ENCODE data around the gene MRC2.

The MRC2 gene

GRCh38 chr17:62727916-62728672, 100.6 kb downstream of the MRC2 start:
- no CpG with 5 or more reads among the region's 6 CpGs for WGBS (ENCODE audit: extremely low coverage, insufficient coverage, low lambda C conversion rate)
- H4K5ac ChIP-seq (ENCODE audit: low read length) = no peak overlapping the region
- H3K4me1 ChIP-seq (ENCODE audit: control insufficient read depth, low read depth, low read length) = no peaks in the 10 kb centered on the region
- no peak overlapping the region for H3K4me3 ChIP-seq (ENCODE audit: low read length)
- H2BK120ac ChIP-seq (ENCODE audit: low read depth, low read length) = no peak overlapping the region
- H3K79me2 ChIP-seq (ENCODE audit: control insufficient read depth, insufficient read depth, low read length) = no peaks in the 10 kb centered on the region
- no peak overlapping the region for H3K9ac ChIP-seq (ENCODE audit: low read length)
- H2BK15ac ChIP-seq (replicated peaks; ENCODE audit: low read depth) = no peak overlapping the region
- H3K18ac ChIP-seq (ENCODE audit: low read length) = no peak overlapping the region
- H3K27ac ChIP-seq (ENCODE audit: low read depth, low read length) = no peak overlapping the region
- no peak overlapping the region for H2AK5ac ChIP-seq (ENCODE audit: low read length)
- no peak overlapping the region for H2BK5ac ChIP-seq (ENCODE audit: low read length)
- H3K36me3 ChIP-seq (ENCODE audit: control insufficient read depth, insufficient read depth, low read length) = no peaks in the 10 kb centered on the region
- H3K56ac ChIP-seq (ENCODE audit: low read length) = no peak overlapping the region
- H3K4me2 ChIP-seq (ENCODE audit: low read length) = no peak overlapping the region
- no peak overlapping the region for H3K4ac ChIP-seq (ENCODE audit: low read depth, low read length)
- H3K27me3 ChIP-seq (ENCODE audit: insufficient read depth, low read length, poor library complexity) = no peaks in the 10 kb centered on the region
- DNase-seq = peak; percentile 51
- no peak overlapping the region for H4K8ac ChIP-seq (ENCODE audit: low read depth, low read length)
- H3K23ac ChIP-seq (ENCODE audit: low read length) = no peak overlapping the region
- no peaks in the 10 kb centered on the region for H3K79me1 ChIP-seq (ENCODE audit: low read length)

- Histone ChIP-seq H3K79me2 (ENCODE audit: control insufficient read depth, insufficient read depth, low read length) (no peaks in the 10 kb centered on the region), H2BK15ac (replicated peaks; ENCODE audit: low read depth) (no peak overlapping the region), H3K27me3 (ENCODE audit: insufficient read depth, low read length, poor library complexity) (no peaks in the 10 kb centered on the region), H3K4me2 (ENCODE audit: low read length) (no peak overlapping the region), H3K27ac (ENCODE audit: low read depth, low read length) (no peak overlapping the region), H3K23ac (ENCODE audit: low read length) (no peak overlapping the region), H3K56ac (ENCODE audit: low read length) (no peak overlapping the region), H2AK5ac (ENCODE audit: low read length) (no peak overlapping the region), H4K5ac (ENCODE audit: low read length) (no peak overlapping the region), H3K4ac (ENCODE audit: low read depth, low read length) (no peak overlapping the region), H3K18ac (ENCODE audit: low read length) (no peak overlapping the region), H3K36me3 (ENCODE audit: control insufficient read depth, insufficient read depth, low read length) (no peaks in the 10 kb centered on the region), H3K79me1 (ENCODE audit: low read length) (no peaks in the 10 kb centered on the region), H2BK5ac (ENCODE audit: low read length) (no peak overlapping the region), H2BK120ac (ENCODE audit: low read depth, low read length) (no peak overlapping the region), H3K4me3 (ENCODE audit: low read length) (no peak overlapping the region), H3K9ac (ENCODE audit: low read length) (no peak overlapping the region), H3K4me1 (ENCODE audit: control insufficient read depth, low read depth, low read length) (no peaks in the 10 kb centered on the region), H4K8ac (ENCODE audit: low read depth, low read length) (no peak overlapping the region)
- WGBS (ENCODE audit: extremely low coverage, insufficient coverage, low lambda C conversion rate) = no CpG with 5 or more reads among the region's 5 CpGs
- no peak for DNase-seq
Observed at GRCh38 chr17:62732125-62732524, 104.7 kb downstream of the MRC2 start.

DNA sequence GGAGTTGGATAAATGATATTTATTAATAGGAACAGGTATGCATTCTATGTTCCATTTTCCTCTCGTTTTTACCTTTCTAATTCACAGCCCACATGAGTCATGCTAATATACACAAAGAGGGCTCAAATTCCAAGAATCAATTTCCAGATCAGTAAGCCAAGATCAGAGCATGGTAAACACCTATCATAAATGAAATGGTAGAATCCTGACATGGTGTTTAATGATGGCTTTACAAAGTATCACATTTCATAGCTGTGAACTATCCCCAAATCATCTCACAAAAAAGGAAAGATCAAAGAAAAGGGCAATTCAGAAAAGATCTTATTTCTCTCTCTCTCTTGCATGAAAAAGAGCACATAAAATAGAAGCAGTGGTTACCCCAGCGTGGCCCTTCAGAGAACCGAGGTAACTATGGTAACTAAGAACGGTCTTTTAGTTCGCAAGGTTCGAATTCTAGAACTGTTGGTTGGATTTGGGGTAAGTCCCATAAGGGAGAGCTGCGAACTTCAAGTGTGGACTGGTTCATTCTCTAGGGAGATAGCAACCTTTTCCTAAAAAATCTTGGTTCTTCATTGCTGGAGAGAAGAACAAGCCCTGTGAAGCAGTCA, 107.7 kb downstream of the MRC2 start:
- H2BK15ac ChIP-seq (replicated peaks; ENCODE audit: low read depth) = no peak overlapping the region
- no peak overlapping the region for H3K4ac ChIP-seq (ENCODE audit: low read depth, low read length)
- H3K4me2 ChIP-seq (ENCODE audit: low read length) = no peak overlapping the region
- H3K23ac ChIP-seq (ENCODE audit: low read length) = no peak overlapping the region
- no peak overlapping the region for H3K27ac ChIP-seq (ENCODE audit: low read depth, low read length)
- no CpG with 5 or more reads among the region's 7 CpGs for WGBS (ENCODE audit: extremely low coverage, insufficient coverage, low lambda C conversion rate)
- no peak overlapping the region for H3K4me3 ChIP-seq (ENCODE audit: low read length)
- no peaks in the 10 kb centered on the region for H3K36me3 ChIP-seq (ENCODE audit: control insufficient read depth, insufficient read depth, low read length)
- H2AK5ac ChIP-seq (ENCODE audit: low read length) = no peak overlapping the region
- no peak overlapping the region for H4K5ac ChIP-seq (ENCODE audit: low read length)
- no peaks in the 10 kb centered on the region for H3K79me2 ChIP-seq (ENCODE audit: control insufficient read depth, insufficient read depth, low read length)
- no peak overlapping the region for H3K9ac ChIP-seq (ENCODE audit: low read length)
- no peak overlapping the region for H2BK5ac ChIP-seq (ENCODE audit: low read length)
- H3K27me3 ChIP-seq (ENCODE audit: insufficient read depth, low read length, poor library complexity) = no peaks in the 10 kb centered on the region
- no peaks in the 10 kb centered on the region for H3K4me1 ChIP-seq (ENCODE audit: control insufficient read depth, low read depth, low read length)
- no peak overlapping the region for H3K56ac ChIP-seq (ENCODE audit: low read length)
- no peak for DNase-seq
- H4K8ac ChIP-seq (ENCODE audit: low read depth, low read length) = no peak overlapping the region
- no peaks in the 10 kb centered on the region for H3K79me1 ChIP-seq (ENCODE audit: low read length)
- no peak overlapping the region for H2BK120ac ChIP-seq (ENCODE audit: low read depth, low read length)
- H3K18ac ChIP-seq (ENCODE audit: low read length) = no peak overlapping the region

- Histone ChIP-seq H3K27me3 (ENCODE audit: insufficient read depth, low read length, poor library complexity) (no peaks in the 10 kb centered on the region), H3K4me2 (ENCODE audit: low read length) (no peak overlapping the region)
Observed at GRCh38 chr17:62737513-62737912, 110.0 kb downstream of the MRC2 start.

DNA sequence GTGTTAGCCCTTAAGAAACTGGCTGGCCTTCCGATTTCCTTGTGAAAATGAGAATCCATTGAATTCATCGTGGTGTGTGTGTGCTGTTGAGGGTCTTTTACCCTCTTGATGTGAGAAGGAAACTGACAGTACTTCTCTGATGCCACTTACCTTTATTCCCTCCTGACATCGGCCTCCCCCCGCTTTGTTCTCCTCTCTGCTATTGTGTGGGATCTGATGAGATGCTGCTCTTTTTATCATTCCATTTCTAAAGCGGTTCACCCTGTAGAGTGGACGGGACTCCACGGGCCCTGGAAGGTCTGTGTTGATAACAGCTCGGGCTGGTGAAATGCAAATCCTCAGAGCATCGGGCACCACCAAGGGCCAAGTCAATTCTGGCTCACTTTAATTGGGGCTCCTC, 110.8 kb downstream of the MRC2 start:
- Histone ChIP-seq H3K18ac (ENCODE audit: low read length) (no peak overlapping the region), H3K79me2 (ENCODE audit: control insufficient read depth, insufficient read depth, low read length) (no peaks in the 10 kb centered on the region), H2AK5ac (ENCODE audit: low read length) (no peak overlapping the region), H3K4me3 (ENCODE audit: low read length) (no peak overlapping the region), H3K4me2 (ENCODE audit: low read length) (no peak overlapping the region), H3K27me3 (ENCODE audit: insufficient read depth, low read length, poor library complexity) (no peaks in the 10 kb centered on the region), H3K27ac (ENCODE audit: low read depth, low read length) (no peak overlapping the region), H3K9ac (ENCODE audit: low read length) (no peak overlapping the region), H4K8ac (ENCODE audit: low read depth, low read length) (no peak overlapping the region), H3K56ac (ENCODE audit: low read length) (no peak overlapping the region), H2BK120ac (ENCODE audit: low read depth, low read length) (no peak overlapping the region), H3K36me3 (ENCODE audit: control insufficient read depth, insufficient read depth, low read length) (no peaks in the 10 kb centered on the region), H3K23ac (ENCODE audit: low read length) (no peak overlapping the region), H2BK5ac (ENCODE audit: low read length) (no peak overlapping the region), H4K5ac (ENCODE audit: low read length) (no peak overlapping the region), H2BK15ac (replicated peaks; ENCODE audit: low read depth) (no peak overlapping the region), H3K79me1 (ENCODE audit: low read length) (no peaks in the 10 kb centered on the region), H3K4me1 (ENCODE audit: control insufficient read depth, low read depth, low read length) (no peaks in the 10 kb centered on the region), H3K4ac (ENCODE audit: low read depth, low read length) (no peak overlapping the region)
- WGBS (ENCODE audit: extremely low coverage, insufficient coverage, low lambda C conversion rate) = no CpG with 5 or more reads among the region's 9 CpGs
- DNase-seq = no peak

More at GRCh38 chr17:62737513-62737912, 110.0 kb downstream of the MRC2 start:
- no peak for DNase-seq
- H3K4me3 ChIP-seq (ENCODE audit: low read length) = no peak overlapping the region
- H2BK5ac ChIP-seq (ENCODE audit: low read length) = no peak overlapping the region
- H3K27ac ChIP-seq (ENCODE audit: low read depth, low read length) = no peak overlapping the region
- H3K9ac ChIP-seq (ENCODE audit: low read length) = no peak overlapping the region
- no peak overlapping the region for H3K18ac ChIP-seq (ENCODE audit: low read length)
- H3K56ac ChIP-seq (ENCODE audit: low read length) = no peak overlapping the region
- no peaks in the 10 kb centered on the region for H3K79me2 ChIP-seq (ENCODE audit: control insufficient read depth, insufficient read depth, low read length)
- H2AK5ac ChIP-seq (ENCODE audit: low read length) = no peak overlapping the region
- no peak overlapping the region for H4K8ac ChIP-seq (ENCODE audit: low read depth, low read length)
- WGBS (ENCODE audit: extremely low coverage, insufficient coverage, low lambda C conversion rate) = no CpG with 5 or more reads among the region's 8 CpGs
- H3K79me1 ChIP-seq (ENCODE audit: low read length) = no peaks in the 10 kb centered on the region
- H3K4me1 ChIP-seq (ENCODE audit: control insufficient read depth, low read depth, low read length) = no peaks in the 10 kb centered on the region
- no peaks in the 10 kb centered on the region for H3K36me3 ChIP-seq (ENCODE audit: control insufficient read depth, insufficient read depth, low read length)
- H2BK120ac ChIP-seq (ENCODE audit: low read depth, low read length) = no peak overlapping the region
- no peak overlapping the region for H2BK15ac ChIP-seq (replicated peaks; ENCODE audit: low read depth)
- no peak overlapping the region for H4K5ac ChIP-seq (ENCODE audit: low read length)
- H3K4ac ChIP-seq (ENCODE audit: low read depth, low read length) = no peak overlapping the region
- H3K23ac ChIP-seq (ENCODE audit: low read length) = no peak overlapping the region
